ENCODE data around the gene FXYD2.

- no peak for TF ChIP-seq CTCF (IDR thresholded peaks at IDR 0.05; ENCODE audit: extremely low read depth in 1 of 2, insufficient read depth in 1 of 2, low read depth in 1 of 2, low read length in 2 of 2)
- TF ChIP-seq MAX (IDR thresholded peaks at IDR 0.05; ENCODE audit: insufficient read depth, insufficient read length), result no peak
These were observed 7.6 kb downstream of the FXYD2 start for GRCh38 chr11:117816846-117817367.

Data from endothelial cell of umbilical vein (primary cell).